Stimulated activated CD8-positive, alpha-beta memory T cell treated with anti-CD3 and anti-CD28 coated beads, Interleukin-7, amount 100 ng/mL, for 1 hour (primary cell): ENCODE data around the gene TNS3.

Experiments used
- DNase-seq, 2 donors: peaks; one replicate each; pipeline ENCODE4 v3.0.0-alpha.2; 2020; ENCODE audit warnings: low read depth in 2 of 2

The TNS3 gene

DNA sequence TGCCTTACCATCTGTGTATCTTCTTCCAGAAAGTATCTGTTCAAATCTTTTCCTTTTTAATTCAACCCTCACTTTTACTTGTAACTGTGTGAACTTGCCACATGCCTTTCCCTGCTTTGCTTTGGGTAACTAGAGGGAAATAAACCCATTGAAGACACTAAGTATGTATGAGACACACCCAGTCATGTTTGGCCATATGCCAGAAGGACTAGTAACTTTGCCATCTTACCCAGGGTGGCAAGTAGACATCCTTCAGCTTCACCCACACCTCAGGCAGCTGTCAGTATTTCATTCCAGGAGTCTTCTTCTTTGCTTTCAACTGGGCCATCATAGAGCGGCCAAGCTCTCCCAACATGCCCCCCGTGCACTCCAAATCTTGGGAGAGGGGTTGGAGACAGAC lies 323.1 kb downstream of the TNS3 start:
- no peak for DNase-seq

DNA sequence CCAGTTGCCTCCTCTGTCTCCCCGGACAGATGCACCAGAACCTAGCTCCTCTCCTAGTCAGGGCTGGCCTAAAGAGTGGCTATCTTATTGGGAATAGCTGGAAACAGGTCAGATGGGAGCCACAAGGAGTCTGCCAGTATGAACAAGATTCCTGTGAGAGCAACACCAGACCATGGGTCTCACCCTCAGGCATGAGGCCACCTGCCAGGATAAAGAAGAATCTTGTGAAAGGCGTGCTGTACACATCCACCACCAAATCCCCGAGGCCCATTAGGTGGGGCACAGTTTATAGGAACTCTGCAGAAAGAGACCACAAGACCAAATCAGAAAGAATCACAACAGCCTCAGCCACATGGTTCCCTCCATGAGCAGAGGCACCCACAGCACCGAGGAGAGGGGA lies 325.9 kb downstream of the TNS3 start:
- DNase-seq, result no peak

DNA sequence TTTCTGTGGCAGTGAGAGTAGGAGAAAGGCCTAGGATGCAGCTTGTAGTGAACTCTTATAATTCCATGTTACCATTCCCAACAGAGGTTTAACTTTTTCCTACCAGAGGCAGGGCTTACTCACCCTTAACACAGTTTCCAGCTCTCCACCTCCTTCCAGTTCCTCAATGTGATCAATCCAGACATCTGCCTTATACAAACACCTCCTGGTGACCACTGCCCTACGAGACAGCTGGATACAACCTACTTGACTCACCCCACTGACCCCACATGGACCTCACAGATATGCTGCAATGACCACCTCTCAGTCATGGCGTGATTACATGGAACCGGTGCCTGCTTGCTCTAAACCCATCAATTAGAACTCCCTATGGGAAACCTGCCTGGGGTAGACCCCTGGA lies 326.5 kb downstream of the TNS3 start:
- no peak for DNase-seq

DNA sequence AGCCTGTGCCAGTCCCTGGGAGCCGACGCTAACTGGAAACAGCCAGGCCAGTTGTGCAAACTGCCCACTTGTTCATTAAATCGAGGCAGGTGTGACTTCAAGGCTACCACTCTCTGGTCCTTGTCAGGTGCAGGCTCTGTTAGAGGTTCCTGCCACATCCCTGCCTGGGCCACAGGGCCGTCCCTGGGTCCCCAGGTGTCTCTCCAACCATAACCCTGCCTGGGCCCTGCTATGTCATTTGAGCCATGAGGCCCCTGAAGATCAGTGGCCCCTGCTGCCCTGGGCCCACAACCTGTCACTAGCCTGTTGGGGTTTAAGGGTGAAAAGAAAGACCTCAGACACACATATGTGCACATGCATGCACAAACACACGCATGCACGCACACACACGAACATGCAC lies 326.9 kb downstream of the TNS3 start:
- no peak for DNase-seq

DNA sequence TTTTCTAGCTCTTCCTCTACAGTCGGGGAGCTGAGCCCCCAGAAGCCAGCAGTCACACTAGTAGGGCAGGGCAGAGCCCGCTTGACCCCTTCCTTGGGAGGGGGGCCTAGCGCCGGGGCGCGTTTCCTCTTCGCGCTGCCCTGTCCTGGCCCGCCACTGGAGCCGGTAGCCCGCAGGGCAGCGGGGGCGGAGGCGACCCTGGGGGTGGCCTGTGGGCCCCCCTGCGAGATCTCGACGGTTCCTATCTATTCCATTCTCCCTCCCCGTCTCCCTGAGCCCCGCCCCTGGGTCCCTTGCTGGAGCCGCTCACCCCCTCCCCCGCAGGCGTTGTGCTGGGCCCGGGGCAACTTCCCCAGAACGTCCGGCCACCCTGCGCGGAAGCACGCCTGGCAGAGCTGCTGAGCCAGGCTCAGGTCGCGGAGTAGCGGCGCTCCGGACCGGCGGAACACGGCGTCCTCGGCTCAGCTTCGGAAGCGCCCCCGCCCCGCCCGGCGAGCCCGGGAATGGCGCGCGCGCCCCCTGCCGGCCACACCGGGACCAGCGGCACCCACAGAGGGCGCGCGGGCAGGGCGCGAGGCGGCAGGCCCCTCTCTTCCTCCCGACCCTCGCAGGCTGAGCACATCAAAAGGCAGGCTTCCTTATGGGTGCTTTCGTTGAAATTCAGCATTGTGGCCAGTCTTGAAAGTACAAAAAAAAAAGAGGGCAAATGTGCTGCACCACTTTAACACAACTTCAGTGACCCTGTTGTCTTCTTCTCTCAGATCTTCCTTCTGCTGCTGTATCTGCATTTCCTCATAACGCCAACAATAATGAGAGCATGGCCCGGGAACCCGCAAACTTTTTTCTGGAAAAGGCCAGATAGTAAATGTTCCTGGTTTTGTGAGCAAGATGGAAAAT lies 327.6 kb downstream of the TNS3 start:
- DNase-seq, result peak in 1 of 2 donors; percentile 4

DNA sequence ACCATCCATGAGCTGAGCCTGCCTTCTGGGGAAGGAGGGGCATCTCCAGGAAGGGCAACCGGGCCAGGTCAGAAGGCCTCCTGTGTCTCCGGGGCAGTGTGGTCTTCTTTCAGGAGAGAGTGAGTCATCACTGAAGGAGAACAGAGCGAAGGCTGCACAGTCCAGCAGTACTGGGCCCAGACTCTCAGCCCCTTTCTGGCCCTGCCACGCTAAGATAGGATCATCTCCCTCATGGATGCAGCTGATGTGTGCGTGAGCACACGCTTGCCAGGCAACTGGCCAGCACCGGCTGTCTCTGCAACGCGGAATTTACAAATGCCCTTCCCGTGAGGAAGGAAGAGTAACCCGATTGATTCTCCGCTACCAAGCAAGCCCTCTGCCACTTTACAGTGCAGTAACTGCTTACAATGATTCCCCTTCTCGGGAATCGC lies 328.2 kb downstream of the TNS3 start:
- no peak for DNase-seq

DNA sequence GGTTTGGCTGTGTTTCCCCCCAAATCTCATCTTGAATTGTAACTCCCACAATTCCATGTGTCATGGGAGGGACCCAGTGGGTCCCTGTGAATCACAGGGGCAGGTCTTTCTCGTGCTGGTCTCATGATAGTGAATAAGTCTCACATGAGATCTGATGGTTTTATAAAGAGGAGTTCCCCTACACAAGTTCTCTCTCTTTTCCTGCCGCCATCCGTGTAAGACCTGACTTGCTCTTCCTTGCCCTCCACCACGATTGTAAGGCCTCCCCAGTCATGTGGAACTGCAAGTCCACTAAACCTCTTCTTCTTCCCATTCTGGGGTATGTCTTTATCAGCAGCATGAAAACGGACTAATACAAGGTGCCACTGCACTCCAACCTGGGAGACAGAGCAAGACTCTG lies 329.2 kb downstream of the TNS3 start:
- no peak for DNase-seq

DNA sequence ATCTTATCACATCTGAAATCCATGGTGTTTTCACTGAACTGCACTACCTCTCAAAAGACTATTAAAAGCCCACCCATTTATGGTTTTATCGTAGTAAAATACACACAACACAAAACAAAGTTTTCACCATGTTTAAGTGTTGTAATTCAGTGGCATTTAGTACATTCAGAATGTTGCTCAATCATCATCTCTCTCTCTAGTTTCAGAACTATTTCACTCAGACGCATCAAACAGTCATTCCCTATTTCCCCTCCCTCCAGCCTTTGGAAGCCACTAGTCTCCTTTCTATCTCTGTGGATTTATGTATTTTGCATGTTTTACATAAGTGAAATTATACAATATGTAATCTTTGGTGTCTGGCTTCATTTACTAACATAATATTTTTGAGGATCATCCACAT lies 332.6 kb downstream of the TNS3 start:
- no peak for DNase-seq

DNA sequence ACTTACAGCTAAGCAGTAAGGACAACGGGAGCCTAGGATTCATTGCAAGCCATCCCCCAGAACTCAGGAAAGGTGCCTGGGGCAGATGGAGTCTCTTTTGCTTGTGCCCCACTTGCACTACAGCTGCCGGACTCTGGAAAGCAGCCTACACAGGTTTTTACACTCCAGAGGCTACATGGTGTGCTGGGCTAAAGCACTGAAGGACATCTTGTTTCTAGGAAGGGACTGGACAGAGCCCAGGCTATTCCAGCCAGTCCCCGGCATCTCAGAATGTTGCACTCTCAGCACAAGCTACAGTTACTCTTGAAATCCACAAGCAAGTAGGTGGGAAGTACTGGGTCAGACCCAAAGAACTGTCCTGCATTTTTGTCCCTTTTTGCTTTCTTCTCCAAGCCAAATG lies 333.1 kb downstream of the TNS3 start:
- DNase-seq, result no peak

DNA sequence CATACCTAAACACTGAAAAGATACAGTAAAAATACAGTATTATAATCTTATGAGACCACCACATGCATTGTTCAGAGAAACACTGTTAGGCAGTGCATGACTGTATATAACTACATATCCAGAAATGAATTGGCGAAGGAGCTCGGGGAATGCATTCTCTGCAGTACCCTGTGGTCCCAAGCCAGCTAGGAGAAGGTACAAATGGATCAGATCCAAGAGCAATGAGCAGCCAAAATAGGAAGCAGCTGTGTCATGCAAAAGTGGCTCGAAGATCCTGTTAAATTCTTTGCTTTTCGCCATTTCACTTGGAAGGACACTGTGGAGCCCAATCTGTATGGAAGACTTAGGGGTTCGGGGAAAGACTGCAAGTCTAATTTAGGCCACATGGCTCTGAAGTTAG lies 334.8 kb downstream of the TNS3 start:
- DNase-seq, result no peak

DNA sequence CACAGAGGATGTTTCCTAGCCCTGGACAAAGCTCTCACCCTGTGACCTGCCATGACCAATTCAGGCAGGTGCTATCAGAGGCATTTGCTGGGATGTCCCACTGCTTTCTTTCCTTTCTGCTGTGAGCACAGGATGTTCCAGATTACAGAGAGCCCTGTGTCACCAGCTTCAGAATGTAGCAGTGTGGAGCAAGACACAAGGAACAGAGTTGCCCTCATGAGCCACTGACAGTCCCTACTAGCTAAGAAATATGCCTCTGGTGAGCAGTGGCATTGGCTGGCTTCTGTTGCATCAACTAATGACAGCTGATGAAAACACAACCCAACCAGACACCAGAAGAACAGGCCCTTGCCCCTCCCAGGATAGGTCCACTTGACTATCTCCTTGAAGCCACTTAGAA lies 337.2 kb downstream of the TNS3 start:
- no peak for DNase-seq

DNA sequence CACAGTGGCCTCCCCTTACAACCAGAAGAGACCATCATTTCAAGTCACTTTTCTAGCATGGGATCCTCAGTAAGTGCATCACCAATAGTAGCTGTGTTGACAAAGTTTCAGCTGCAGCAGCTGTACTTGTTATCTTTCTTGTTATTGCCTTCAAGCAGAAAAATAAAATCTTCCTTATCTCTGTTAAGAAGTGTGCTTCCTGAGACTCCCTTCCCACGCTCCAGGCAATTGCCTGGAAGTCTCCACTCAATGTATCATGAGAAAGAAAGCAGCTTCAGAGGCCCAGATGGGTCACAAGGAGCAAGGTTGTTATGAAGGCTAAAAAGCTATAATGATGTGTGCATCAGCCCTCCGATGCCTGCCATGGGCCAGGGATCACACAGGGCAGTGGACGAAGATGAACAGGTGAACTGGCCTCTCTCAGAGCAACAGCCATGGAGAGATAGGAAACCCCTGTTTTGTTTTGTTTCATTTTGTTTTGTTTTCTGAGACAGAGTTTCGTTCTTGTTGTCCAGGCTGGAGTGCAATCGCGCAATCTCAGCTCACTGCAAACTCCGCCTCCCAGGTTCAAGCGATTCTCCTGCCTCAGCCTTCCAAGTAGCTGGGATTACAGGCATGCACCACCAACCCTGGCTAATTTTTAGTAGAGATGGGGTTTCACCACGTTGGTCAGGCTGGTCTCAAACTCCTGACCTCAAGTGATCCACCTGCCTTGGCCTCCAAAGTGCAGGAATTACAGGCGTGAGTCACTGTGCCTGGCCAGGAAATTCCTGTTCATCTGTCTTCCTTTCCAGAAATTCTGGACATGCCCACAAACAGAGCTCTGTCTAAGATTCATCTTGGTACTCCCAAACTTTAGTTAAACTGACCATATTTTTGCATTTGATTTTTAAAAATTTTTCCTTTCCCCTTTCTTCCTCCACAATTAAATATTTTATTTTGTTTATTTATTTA lies 340.5 kb downstream of the TNS3 start:
- DNase-seq, result no peak

DNA sequence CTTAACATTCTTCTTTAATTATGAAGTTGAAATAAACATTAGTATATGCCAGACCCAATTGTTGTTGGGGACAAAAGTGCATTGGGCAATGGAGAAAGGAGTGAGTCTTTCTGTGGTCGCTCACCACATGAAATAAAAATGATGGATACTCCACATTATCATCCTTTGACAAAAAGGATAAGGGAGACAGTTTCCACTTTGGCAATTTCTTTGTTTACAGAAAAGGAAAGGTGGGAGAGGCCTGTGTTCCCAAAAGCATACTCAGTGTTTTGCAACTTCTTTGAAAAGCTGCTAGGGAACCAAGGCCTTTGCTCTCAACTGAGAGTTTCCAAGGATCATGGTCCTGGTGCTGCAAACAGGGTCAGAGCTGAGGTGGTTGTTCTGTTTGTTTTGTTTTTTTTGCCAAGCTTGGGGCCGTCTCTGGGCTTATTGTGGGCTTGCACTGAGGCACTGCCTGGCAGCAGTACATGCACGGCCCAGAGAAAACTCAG lies 341.9 kb downstream of the TNS3 start:
- DNase-seq, result no peak

DNA sequence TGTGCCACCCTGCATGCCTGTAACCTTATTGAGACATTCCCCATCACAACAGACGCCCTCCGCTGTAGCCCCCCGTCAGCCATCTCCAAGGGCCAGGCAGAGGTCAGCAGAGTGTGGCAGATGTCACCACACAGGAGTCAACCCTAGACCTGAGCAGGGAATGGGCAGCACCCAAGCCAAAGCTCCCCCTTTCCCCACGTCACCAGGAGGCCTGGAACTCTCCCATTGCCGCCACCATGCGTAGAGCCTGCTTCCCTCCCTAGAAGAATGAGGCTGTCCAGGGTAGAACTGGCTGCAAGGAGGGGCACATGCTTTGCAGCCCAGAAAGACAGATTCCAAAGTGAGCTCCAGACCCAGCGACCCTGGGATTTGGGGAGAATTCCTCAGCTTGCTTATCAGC lies 342.9 kb downstream of the TNS3 start:
- no peak for DNase-seq

DNA sequence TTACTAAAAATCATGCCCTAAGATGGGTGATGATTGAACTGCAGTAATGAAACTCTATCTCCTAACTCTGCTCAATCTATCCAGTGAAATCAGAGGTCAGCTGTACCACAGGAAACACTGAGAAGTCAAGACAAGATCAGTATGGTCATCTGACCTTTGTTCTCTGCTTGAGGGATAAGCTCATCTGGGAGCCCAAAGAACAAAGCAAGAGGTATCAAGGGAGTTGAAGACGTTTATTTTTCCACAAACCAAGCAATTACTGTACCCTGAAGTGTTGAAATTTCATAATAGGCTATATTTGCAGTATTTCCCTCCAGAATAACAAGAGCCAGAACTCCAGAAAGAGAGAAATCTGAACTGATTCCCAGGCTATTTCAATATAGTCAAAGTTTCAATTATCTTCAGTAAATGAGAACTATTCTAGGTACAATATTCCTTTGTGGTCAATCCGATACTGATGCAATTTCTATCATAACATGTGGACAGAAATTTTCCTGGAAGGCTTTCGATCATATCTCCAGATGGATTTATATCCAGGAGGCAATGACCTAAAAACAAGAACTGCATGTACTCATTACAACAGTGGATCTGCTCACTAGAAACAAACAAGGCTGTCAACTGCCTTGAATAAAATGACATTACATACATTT lies 345.3 kb downstream of the TNS3 start:
- DNase-seq, result no peak

DNA sequence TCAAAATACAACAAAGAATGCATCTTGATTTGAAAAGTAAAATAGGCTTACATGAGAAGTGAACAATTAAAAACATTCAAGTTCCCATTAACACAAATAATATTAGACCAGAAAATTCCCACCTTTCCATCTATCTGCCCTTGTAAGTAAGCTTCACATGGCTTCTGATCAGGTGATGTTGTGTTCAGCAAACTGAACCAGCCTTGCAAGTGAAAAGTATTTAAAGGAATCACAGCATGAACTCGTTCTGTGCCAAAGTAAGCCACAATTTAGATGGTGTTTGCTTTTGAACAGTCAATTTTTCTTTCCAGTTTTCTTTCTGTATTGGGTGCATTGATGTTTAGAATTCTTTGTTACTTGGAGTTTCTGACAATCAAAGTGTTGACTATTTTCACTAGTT lies 347.9 kb downstream of the TNS3 start:
- DNase-seq, result no peak

DNA sequence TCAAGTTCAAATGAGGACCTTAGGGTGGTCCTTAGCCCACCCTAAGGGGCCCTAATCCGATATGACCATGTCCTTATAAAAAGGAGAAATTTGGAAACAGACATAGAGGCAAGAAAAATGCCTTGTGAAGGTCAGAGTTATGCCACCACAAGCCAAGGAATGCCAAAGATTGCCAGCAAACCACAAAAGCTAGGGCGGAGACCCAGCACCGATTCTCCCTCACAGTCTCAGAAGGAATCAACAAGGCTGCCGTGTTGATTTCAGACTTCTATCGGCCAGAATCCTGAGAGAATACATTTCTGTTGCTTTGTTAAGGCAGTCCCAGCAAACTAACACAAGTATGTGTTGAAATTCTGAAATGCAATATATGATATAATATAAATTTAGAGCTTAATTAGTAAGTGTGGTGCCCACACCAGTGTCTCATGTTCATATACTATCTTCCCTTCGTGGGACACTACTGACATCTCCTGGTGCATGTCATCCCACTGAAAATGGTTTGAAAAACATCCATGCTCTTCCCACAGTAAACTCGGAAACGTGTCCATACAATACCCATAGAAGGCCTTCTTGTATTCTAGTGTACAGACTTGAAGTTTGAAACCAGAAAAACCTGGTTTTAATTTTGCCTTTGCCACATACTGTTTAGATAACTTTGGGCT lies 349.0 kb downstream of the TNS3 start:
- DNase-seq, result no peak

DNA sequence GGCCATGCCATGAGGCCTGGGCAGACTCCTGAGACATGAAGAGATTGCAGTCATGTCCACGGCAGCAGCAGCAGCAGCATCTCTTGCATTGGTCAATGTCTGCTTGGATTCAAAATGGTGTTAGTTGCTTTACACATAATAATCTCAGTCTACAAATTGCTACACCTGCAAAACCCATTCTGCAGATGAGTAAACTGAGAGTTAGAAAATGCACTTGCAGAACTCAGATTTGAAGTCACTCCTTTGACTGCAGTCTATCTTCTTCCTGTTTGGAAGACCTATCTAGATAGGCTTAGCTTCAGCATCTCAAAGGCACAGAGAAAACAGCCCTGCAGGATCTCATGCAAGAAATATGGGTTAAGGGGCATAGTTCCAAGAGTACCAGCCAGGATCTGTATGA lies 350.3 kb downstream of the TNS3 start:
- DNase-seq, result no peak

DNA sequence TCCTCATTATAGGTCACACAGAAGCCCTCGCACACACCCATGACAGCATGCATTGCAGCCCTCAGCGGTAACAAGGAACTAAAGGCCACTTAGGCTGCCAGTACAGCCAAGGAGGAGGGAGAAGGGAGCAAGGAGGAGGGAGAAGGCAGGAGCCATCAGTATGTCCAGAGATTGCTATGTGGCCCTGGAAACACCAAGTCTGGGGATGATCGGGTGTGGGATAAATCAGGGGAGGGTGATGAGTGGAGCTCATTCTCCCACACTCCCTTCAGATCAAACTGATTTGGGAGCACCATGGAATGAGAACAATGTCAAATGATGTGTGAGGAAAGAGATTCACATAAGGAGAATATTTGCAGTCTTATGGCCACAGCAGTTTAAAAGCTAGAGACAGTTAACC lies 350.9 kb downstream of the TNS3 start:
- no peak for DNase-seq

DNA sequence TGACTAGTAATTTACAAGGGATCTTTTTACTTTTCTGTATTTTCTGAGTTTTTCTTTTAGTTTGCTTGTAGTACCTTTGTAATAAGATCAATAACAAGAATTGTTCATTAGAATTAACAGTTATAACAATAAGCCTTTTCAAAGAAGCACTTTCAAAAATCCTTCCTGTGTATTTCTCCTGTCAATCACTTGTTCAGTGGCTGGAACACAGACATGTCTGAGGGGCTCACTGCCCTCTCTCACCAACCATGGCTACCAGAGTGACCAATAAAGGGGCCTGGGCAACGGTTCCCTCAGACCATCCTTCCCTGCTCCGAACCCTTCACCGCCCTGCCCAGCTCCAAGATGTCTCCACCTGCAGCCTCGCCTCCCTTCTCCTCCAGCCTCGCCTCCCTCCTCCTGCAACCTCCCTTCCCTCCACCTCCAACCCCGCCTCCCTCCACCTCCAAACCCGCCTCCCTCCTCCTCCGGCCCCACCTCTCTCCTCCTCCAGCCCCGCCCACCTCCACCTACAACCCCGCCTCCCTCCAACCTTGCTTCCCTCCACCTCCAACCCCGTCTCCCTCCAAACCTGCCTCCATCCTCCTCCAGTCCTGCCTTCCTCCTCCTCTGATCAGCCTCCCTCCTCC lies 353.4 kb downstream of the TNS3 start:
- DNase-seq, result no peak

DNA sequence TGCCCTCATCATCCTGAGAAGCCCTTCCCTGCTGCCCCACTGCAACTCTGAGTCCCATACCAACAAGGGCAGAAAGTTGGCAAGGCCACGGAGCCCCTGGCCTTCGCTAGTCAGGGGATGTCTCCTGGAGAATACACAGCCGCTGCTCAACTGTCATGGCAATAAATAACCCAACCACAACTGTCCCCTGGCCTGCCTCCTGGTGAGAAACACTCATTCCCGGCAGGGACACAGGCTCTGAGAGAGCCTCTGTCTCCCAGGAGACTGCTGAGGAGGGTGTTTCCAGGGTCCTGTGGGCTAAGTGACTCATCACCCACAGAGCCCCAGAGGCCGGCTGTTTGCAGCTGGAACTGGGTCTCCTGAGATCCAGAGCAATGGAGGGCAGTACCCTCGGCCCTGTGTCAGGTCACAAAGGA lies 354.1 kb downstream of the TNS3 start:
- no peak for DNase-seq
